ENCODE results near the gene TRPM8.
"Not testable (repeated sequence)": the region's sequence is repeated elsewhere in the genome, so short reads cannot be mapped to it uniquely, and the experiment has no call there.

The TRPM8 gene

DNA sequence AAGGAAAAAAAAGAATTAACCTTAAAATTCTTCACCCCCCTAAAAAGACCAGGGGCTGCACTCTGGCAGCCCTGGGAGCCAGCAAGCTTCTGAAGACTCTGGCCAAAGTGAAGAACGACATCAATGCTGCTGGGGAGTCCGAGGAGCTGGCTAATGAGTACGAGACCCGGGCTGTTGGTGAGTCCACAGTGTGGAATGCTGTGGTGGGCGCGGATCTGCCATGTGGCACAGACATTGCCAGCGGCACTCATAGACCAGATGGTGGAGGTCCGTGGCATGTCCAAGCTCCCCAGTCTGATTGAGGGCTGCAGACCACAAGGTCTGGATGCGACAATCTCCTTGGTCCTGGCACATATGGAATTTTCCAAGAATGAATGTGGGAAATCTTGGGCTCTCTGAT lies 47.4 kb downstream of the TRPM8 start:
- TF ChIP-seq, protein P1, sequence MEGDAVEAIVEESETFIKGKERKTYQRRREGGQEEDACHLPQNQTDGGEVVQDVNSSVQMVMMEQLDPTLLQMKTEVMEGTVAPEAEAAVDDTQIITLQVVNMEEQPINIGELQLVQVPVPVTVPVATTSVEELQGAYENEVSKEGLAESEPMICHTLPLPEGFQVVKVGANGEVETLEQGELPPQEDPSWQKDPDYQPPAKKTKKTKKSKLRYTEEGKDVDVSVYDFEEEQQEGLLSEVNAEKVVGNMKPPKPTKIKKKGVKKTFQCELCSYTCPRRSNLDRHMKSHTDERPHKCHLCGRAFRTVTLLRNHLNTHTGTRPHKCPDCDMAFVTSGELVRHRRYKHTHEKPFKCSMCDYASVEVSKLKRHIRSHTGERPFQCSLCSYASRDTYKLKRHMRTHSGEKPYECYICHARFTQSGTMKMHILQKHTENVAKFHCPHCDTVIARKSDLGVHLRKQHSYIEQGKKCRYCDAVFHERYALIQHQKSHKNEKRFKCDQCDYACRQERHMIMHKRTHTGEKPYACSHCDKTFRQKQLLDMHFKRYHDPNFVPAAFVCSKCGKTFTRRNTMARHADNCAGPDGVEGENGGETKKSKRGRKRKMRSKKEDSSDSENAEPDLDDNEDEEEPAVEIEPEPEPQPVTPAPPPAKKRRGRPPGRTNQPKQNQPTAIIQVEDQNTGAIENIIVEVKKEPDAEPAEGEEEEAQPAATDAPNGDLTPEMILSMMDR (IDR thresholded peaks at IDR 0.05), result no peak
- H3K27ac Mint-ChIP-seq, result no peak overlapping the region
- peaks cover 19% of the 10 kb centered on the region for H3K27me3 Mint-ChIP-seq (ENCODE audit: low read depth, poor library complexity)
- no peak for DNase-seq
- no peaks in the 10 kb centered on the region for H3K4me1 Mint-ChIP-seq
- H3K9me3 Mint-ChIP-seq, result no peaks in the 10 kb centered on the region
- H3K4me3 Mint-ChIP-seq, result no peak overlapping the region
- H3K36me3 Mint-ChIP-seq (ENCODE audit: low read depth), result no peaks in the 10 kb centered on the region

DNA sequence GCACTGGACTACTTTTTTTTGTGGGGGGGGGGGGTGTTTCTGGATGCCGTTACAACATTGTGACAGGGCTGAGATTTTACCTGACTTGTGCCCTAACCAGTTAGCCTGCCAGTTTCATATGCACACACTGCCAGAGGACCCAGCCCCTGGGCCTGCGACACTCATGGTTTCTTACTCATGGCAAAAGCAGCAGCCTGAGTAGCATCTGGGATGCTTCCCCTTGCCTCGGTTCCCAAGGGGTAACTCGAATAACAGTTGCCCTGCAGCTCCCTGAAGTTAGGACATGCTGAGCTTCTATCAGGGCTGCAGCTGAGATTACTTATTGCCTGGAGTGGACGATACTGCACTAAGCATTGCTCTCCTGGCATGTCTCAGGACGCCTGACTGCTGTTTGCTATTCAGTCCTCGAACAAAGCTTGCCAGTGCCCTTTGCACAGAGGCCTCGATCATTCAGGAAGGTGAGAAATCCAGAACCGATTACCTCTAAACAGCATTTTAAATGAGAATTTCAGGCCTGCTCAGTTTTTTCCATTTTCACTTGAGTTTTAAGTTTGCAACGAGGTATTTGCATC lies 47.9 kb downstream of the TRPM8 start:
- peaks cover 19% of the 10 kb centered on the region for H3K27me3 Mint-ChIP-seq (ENCODE audit: low read depth, poor library complexity)
- H3K27ac Mint-ChIP-seq, result no peak overlapping the region
- no peak overlapping the region for H3K4me3 Mint-ChIP-seq
- no peaks in the 10 kb centered on the region for H3K4me1 Mint-ChIP-seq
- H3K36me3 Mint-ChIP-seq (ENCODE audit: low read depth), result no peaks in the 10 kb centered on the region
- no peaks in the 10 kb centered on the region for H3K9me3 Mint-ChIP-seq
- TF ChIP-seq, protein P1 (IDR thresholded peaks at IDR 0.05), result no peak
- DNase-seq, result no peak

DNA sequence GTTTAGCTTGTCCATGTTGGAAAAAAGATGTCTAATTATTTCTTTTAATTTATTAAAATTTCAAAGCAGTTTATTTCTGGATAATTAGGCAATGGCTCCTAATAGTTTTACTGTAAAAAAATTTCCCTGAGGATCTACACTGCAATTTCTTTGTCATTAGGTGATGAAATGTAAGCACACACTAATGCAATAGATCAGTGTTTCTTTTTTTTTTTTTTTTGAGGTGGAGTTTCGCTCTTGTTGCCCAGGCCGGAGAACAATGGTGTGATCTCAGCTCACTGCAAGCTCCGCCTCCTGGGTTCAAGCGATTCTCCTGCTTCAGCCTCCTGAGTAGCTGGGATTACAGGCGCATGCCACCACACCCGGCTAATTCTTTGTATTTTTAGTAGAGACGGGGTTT lies 48.5 kb downstream of the TRPM8 start:
- H3K9me3 Mint-ChIP-seq, DNase-seq: not testable (repeated sequence)

DNA sequence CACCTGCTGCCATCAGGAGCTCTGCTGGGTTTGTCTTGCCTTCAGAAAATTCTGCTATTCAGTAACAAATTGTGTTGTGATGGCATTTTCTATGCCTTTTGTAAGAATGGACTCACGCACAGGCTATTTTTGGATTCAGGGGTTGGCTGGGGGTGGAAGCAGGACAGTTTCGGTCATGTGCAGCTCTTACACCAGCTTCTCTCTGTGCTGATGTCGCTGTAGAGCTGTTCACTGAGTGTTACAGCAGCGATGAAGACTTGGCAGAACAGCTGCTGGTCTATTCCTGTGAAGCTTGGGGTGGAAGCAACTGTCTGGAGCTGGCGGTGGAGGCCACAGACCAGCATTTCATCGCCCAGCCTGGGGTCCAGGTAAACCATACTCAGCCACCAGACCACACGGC lies 49.2 kb downstream of the TRPM8 start:
- Mint-ChIP-seq H3K27ac (no peak overlapping the region), H3K9me3 (peaks cover 8% of the 10 kb centered on the region), H3K36me3 (ENCODE audit: low read depth) (no peaks in the 10 kb centered on the region), H3K27me3 (ENCODE audit: low read depth, poor library complexity) (peaks cover 17% of the 10 kb centered on the region), H3K4me1 (no peaks in the 10 kb centered on the region), H3K4me3 (no peak overlapping the region)
- TF ChIP-seq, protein P1 (IDR thresholded peaks at IDR 0.05), result no peak
- DNase-seq, result no peak

More for the DNA sequence above, 48.5 kb downstream of the TRPM8 start:
- H3K4me3 Mint-ChIP-seq; H3K36me3 Mint-ChIP-seq (ENCODE audit: low read depth); H3K4me1 Mint-ChIP-seq; H3K27ac Mint-ChIP-seq: not testable (repeated sequence)
- peaks cover 19% of the 10 kb centered on the region for H3K27me3 Mint-ChIP-seq (ENCODE audit: low read depth, poor library complexity)

DNA sequence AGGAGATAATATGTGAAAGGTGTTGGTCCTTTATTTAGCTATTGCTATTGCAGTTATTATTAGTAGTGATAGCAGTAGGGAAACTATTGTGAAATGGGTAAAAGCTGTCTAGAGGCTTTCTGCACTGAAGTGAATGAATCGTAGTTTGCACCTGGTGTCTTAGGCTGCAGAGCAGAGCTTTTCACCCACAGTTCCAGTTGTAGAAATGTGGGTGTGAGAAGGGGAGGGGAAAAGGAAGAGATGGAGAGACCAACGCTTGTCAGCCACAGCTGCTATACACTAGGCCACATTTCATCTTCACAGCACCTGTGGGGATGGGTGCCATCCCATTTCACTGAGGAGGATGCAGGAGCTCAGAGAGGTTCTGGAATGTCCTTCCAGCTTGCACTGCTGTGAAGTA lies 50.0 kb downstream of the TRPM8 start:
- Mint-ChIP-seq H3K36me3 (ENCODE audit: low read depth) (no peaks in the 10 kb centered on the region), H3K4me1 (no peaks in the 10 kb centered on the region), H3K4me3 (no peak overlapping the region), H3K27ac (no peak overlapping the region), H3K27me3 (ENCODE audit: low read depth, poor library complexity) (peaks cover 13% of the 10 kb centered on the region), H3K9me3 (peaks cover 14% of the 10 kb centered on the region)
- TF ChIP-seq, protein P1 (IDR thresholded peaks at IDR 0.05), result no peak
- DNase-seq, result no peak

DNA sequence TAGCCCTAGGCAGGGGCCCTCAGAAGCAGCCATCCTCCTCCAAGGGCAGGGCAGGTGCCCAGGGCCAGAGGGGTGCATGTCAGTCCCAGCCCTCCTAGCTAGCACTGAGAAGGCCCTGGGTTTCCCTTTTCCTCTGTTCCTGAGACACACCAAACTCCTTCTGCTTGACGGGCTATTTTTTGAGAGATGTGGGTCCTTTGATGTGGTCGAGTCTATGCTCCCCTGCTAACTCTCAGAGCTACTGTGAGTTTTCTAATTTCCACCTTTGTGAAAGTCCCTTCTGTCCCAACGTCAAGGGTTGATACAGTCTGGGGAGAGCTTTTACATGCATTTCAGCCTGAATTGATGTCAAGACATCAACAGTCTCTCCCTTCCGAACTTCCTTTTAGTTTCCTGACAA lies 51.4 kb downstream of the TRPM8 start:
- Mint-ChIP-seq H3K4me3 (no peak overlapping the region), H3K9me3 (peaks cover 19% of the 10 kb centered on the region), H3K4me1 (no peaks in the 10 kb centered on the region), H3K27me3 (ENCODE audit: low read depth, poor library complexity) (peaks cover 8% of the 10 kb centered on the region), H3K27ac (no peak overlapping the region), H3K36me3 (ENCODE audit: low read depth) (no peaks in the 10 kb centered on the region)
- TF ChIP-seq, protein P1 (IDR thresholded peaks at IDR 0.05), result no peak
- no peak for DNase-seq

DNA sequence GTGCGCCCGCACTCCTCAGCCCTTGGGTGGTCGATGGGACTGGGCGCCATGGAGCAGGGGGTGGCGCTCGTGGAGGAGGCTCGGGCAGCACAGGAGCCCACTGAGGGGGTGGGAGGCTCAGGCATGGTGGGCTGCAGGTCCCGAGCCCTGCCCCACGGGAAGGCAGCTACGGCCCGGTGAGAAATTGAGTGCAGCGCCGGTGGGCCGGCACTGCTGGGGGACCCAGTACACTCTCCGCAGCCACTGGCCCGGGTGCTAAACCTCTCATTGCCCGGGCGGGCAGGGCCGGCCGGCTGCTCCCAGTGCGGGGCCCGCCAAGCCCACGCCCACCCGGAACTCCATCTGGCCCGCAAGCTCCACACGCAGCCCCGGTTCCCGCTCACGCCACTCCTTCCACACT lies 55.3 kb downstream of the TRPM8 start:
- H3K4me3 Mint-ChIP-seq; H3K27me3 Mint-ChIP-seq (ENCODE audit: low read depth, poor library complexity); DNase-seq; H3K4me1 Mint-ChIP-seq; H3K36me3 Mint-ChIP-seq (ENCODE audit: low read depth); H3K27ac Mint-ChIP-seq: not testable (repeated sequence)
- H3K9me3 Mint-ChIP-seq, result peaks cover 19% of the 10 kb centered on the region
